GM19452 (cell line): ENCODE results near the gene RUNX1.
A peak's percentile ranks its signal among the peaks of the same experiment; 100 is the strongest.

Experiments used
- ATAC-seq: cut with Tn5 transposase; IDR thresholded peaks from one replicate; pipeline ENCODE4 v1.9.1; 2021; ENCODE audit not compliant: unreplicated experiment

The RUNX1 gene

DNA sequence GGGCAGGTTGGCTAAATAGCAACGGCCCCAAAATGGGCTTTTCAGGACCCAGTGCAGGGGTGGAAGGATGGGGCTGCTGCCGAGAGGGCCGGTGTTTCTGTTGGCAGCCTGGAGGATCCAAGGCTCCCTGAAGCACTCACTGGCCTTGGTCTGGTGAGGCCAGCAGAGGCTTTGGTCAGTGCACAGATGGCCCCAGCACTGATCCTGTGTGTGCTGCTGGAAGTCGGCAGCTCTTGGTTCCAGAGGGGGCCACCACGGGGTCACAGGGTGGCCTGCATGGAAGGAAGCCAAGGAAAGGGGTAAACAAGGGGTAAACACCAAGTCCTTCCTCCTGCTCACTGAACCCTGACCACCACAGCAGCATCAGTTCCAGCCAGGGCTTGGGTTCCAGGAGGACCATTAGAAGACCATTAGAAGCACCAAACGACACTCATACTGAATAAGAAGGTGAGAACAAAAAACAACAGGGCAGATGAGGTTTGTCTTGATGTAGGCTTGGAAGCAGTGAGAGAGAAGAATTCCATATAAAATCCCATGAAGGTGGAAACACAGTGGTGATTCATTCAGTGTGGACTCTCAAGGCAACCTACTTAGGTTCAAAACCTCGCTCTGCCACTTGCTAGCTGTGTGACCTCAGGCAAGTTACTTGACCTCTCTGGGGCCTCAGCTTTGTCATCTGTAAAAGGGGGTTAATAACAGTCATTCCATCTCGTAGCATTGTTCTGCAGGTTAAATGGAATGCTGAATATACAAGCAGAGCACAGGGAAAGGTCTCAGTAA is 184.5 kb downstream of the RUNX1 start:
- no peak for ATAC-seq

DNA sequence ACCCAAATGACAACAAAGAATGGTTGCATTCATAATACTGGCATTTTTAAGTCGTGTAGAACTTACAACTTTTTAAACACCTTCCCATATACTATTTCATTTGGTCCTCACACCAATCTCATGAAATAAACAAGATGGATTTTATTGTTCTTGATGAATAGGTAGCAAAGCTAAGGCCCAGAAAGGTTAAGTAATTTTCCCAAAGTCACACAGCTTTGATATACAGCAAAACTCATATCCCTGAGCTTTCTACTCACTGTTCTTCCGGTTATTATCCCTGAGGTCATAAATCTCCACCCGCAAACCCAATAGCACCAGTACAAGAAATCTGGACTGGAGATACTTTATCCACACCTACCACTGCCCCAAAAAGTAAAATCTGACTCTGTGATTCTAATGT is 186.2 kb downstream of the RUNX1 start:
- ATAC-seq, result no peak

- no peak for ATAC-seq
These were observed 187.8 kb downstream of the RUNX1 start for GRCh38 chr21:34861258-34861657.

DNA sequence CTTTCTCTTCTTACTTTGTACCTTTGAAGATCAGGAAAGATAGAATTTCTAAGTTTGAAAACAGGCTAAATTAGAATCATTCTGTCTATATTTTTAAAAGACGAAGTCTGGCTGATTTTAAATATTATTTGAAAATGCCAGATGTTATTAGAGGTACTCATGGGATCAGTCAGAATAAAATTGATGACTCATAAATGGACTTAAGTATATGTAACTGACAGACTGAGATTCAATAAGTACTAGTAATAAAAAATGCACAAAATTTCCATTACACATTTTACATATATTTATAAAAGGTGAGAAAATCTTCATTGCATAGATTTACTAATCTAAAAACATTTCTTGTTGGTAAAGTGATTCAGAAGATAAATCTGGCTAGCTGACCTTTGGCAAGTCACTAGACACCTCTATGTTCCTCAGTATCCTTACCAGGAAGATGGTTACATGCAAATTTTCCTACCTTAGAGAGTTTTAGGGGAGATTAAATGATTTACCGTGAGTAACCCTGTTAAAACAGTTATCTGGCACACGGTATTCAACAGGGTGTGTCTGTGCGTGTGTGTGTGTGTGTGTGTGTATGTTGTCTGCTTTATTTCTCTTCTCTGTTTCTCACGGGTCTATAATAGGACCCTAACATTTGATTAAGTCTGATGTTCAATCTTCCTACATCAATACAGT is 189.0 kb downstream of the RUNX1 start:
- ATAC-seq, result no peak

- no peak for ATAC-seq
These were observed 190.5 kb downstream of the RUNX1 start for GRCh38 chr21:34858559-34858958.

DNA sequence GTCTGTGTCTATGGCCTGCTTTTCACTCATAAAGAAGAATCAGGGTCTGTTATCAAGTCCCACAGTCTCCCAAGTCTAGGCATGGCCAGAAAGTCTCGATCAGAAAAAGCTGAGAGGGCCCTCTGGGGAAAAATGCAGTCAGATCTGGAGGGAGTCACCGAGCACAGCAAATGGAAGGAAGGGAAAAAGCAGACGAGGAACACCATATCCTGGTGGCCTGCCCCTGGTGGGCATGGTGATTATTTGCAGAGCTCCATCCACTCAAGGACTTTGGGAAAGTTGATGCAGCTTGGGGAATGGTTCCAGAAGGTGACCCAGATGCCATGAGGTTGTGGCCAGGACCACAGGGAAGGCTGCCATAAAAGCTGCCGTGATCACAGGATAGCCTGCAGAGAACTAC is 191.2 kb downstream of the RUNX1 start:
- ATAC-seq, result no peak

GRCh38 chr21:34857122-34857713 is 191.9 kb downstream of the RUNX1 start:
- no peak for ATAC-seq

DNA sequence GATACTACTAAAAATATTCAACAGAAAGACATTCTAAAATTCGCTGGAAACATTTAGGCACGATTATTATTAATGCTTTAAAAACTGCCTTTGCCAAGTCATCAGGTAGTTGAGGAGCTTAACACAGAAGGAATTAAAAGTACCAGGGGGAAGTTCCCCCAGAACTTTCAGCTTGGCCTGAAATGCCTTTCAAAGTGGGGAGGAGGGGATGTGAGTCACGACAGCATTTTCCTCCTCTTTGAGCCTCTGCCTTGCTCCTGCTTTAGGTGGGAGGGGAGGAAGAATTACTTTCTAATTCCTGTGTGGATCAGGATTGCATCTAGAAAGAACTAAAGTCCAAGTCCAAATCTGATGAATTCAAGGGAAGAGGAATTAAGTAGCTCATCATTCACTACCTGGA is 196.7 kb downstream of the RUNX1 start:
- ATAC-seq, result no peak

- ATAC-seq, result no peak
These were observed 198.9 kb downstream of the RUNX1 start for GRCh38 chr21:34850166-34850690.

- ATAC-seq, result no peak
These were observed 202.4 kb downstream of the RUNX1 start for GRCh38 chr21:34846601-34847112.

DNA sequence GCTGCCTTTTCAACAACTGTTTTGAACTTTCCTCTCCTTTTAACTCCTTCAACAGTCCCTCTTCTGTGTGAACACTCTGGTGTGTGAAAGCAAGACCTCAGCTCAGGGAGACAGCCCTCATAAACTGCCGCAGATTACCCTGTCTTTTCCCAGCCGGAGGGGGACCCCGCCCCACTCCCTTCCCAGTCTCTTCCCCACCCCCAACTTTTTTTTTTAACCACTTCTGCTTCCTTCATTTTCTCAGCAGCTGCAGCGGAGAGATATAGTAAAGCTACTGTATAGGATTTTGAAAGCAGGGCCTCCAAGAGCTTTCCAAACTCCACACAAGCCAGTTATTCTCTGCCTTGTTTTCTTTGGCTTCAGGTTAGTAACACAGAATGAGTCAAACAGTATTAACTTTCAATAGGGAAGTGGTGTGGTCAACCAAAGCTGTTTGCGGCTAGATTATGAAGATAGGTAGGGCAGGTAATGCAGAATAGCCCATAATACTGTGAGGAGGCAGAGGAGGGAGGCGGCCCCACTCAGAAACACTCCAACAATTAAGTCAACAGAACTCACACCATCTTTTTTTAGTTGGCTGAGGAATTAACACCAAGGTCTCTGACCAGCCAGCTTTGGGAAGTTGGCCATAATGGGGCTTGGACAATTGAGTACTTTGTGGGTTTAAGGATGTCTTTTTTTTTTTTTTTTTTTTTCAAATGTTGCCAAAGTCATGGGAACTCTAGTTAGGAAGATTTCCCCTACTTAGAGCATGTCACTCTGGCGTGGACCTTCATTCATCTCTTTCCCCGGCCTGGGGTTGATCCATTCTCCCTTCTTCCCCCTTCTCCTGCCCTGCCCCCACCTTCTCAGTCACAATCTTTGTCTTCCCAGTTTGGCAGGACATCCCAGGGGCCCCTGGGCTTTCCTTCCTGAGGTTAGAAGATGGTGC is 203.3 kb downstream of the RUNX1 start:
- ATAC-seq, result peak; percentile 88

DNA sequence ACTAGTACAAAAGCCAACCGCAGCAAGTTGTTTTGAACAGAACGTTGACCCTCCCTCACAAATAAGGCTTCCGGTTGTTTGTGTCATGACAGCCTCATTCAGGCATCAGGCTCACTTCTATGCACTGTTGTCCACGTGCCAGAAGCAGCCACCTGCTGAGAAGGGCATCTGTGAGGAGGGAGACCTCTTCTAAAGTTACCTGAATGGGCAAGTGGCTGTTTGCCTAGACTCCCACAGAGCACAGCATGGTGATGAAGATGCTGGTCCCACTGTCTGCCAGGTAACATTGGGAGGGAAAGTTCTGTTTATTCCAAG is 204.2 kb downstream of the RUNX1 start:
- ATAC-seq, result no peak

GRCh38 chr21:34844013-34844923 is 204.8 kb downstream of the RUNX1 start:
- ATAC-seq, result no peak

DNA sequence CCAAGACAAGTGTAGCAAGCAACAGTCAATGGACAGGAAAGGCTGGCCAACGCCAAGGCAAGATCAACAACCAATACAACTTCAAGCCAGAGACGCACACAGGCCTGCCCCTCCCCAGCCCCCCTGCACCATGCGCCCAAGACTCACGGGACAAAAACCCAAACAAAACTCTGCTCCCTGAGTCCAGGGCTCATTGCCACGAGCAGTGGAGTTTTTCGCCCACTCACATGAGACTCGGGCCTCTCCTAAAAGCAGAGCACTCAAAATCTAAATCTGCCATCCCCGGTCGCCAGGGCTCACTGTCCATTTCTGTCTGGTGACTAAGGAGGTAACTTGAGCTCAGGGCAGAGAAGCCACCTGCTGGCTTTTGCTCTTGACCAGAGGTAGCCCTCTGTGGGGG is 205.5 kb downstream of the RUNX1 start:
- ATAC-seq, result no peak

GRCh38 chr21:34841154-34841553 is 207.9 kb downstream of the RUNX1 start:
- no peak for ATAC-seq

DNA sequence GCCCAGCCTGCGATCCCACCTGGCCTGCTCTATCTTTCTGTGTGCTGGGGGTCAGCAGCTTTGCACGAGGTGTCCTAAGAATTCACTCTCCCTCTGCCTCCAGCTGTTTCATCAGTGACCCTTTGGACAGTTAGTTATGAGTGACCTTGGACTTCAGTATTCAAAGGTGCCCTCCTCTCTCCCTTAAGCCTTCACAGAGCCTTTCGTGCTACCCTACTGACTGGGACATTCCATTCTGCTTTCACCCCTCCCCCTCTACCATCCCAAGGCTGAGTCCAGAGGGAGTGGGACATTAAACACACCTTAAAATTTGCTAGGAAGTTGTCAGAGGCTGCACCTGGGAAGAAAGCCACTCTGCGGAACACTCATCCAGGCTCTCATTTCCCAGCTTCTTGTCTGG is 208.4 kb downstream of the RUNX1 start:
- no peak for ATAC-seq

GRCh38 chr21:34838956-34839820 is 209.9 kb downstream of the RUNX1 start:
- ATAC-seq, result no peak

DNA sequence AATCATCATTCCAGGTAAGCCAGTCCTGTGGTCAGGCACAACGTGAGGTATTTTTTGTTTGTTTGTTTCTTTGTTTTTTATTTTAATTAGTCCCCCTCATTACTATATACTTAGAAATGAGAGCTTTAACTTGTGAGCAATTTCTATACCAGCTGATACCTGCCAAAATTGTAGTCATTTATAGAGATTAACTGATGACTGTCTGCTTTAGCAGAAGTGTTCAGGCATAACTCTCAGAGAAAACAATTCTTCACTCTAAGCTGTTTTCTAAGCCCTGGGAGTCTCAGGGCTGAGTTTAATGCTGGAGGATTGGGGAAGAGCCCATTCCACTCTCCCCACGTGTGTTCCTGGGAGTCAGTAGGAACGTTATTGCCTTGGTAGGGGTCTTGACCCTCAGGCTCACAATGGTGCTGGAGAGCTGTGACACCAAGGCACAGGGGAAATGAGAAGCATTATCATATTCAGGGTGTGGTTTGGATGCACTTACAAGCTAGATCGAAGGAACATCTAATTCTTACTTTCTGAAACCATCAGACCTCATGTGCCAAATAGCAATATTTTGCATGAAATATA is 212.1 kb downstream of the RUNX1 start:
- ATAC-seq, result no peak
